Nephron (organoid): Measurements from ENCODE around the gene UBE4B.

Source experiments
- H3K27ac Mint-ChIP-seq, 3 experiments: 2 replicates each; pipeline ENCODE4 v1.8.0; 2020; ENCODE audit warnings: mixed read lengths in 3 of 3, mild to moderate bottlenecking in 2 of 3, moderate library complexity in 1 of 3
- H3K27me3 Mint-ChIP-seq: 2 replicates; pipeline ENCODE4 v1.8.0; 2021; ENCODE audit warnings: low read depth, mild to moderate bottlenecking, moderate library complexity, mixed read lengths
- H3K36me3 Mint-ChIP-seq: 2 replicates; pipeline ENCODE4 v1.8.0; 2020; ENCODE audit warnings: low read depth, mixed read lengths
- H3K4me1 Mint-ChIP-seq: 2 replicates; pipeline ENCODE4 v1.8.0; 2020; ENCODE audit warnings: mixed read lengths
- H3K4me3 Mint-ChIP-seq, 3 experiments: 2 replicates each; pipeline ENCODE4 v1.8.0; 2020; ENCODE audit warnings: mild to moderate bottlenecking in 3 of 3, mixed read lengths in 3 of 3, moderate library complexity in 2 of 3
- H3K9me3 Mint-ChIP-seq: 2 replicates; pipeline ENCODE4 v1.8.0; 2020; ENCODE audit warnings: mixed read lengths
- CTCF ChIP-seq, 3 experiments: fragments of 200-600 bp; sonication (generic); IDR thresholded peaks; one replicate each; pipeline ENCODE4 v1.5.0; 2021; ENCODE audit warnings: antibody characterized with exemption in 3 of 3; ENCODE audit not compliant: unreplicated experiment in 3 of 3

Gene UBE4B

DNA sequence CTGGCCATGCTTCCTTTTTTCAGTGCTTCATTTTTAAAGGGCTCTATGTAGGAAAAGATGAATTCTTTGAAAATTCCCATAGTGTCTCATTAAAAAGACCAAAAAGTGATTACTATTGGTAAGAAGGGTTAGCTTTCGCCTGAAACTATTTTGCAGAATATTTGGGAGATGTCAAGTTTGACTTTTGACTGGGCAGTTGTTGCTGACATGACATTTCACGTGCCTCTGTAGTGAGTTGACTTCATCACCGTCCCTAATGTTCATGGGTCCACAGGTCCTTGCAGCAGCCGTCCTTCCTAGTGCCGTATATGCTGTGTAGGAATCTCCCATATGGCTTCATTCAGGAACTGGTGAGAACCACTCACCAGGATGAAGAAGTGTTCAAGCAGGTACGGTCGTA is 88.9 kb downstream of the UBE4B start:
- peaks cover 41% of the 10 kb centered on the region for H3K36me3 Mint-ChIP-seq
- TF ChIP-seq CTCF (IDR thresholded peaks at IDR 0.05; ENCODE audit: unreplicated experiment in 3 of 3), result no peak

DNA sequence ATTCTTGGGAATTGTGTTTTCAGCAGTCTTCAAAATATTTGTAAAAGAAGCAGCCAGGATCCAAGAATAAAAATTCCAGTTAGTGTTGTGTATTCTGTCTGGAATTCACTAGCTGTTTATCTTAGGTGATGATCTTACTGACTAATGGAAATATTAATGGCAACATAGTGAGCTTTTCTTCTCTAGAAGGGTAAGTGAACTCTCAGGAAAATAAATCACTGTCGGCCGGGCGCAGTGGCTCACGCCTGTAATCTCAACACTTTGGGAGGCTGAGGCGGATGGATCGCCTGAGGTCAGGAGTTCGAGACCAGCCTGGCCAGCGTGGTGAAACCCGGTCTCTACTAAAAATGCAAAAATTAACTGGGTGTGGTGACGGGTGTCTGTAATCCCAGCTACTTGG is 90.2 kb downstream of the UBE4B start:
- Mint-ChIP-seq H3K4me3 (no peak overlapping the region), H3K27ac (peak overlapping the region in 2 of 3 experiments; percentile 57 to 91), H3K36me3 (peaks cover 35% of the 10 kb centered on the region), H3K4me1 (no peaks in the 10 kb centered on the region), H3K9me3 (no peaks in the 10 kb centered on the region), H3K27me3 (no peaks in the 10 kb centered on the region)
- TF ChIP-seq CTCF (IDR thresholded peaks at IDR 0.05; ENCODE audit: unreplicated experiment in 3 of 3), result no peak

More for the DNA sequence above, 88.9 kb downstream of the UBE4B start:
- no peaks in the 10 kb centered on the region for H3K9me3 Mint-ChIP-seq
- H3K27ac Mint-ChIP-seq, result peak overlapping the region in 1 of 3 experiments; percentile 41
- no peaks in the 10 kb centered on the region for H3K4me1 Mint-ChIP-seq
- no peak overlapping the region for H3K4me3 Mint-ChIP-seq
- H3K27me3 Mint-ChIP-seq, result no peaks in the 10 kb centered on the region

- H3K4me1 Mint-ChIP-seq, result no peaks in the 10 kb centered on the region
- H3K27me3 Mint-ChIP-seq, result no peaks in the 10 kb centered on the region
- H3K36me3 Mint-ChIP-seq, result peaks cover 41% of the 10 kb centered on the region
- H3K27ac Mint-ChIP-seq, result no peak overlapping the region
- TF ChIP-seq CTCF (IDR thresholded peaks at IDR 0.05; ENCODE audit: unreplicated experiment in 3 of 3), result no peak
- no peak overlapping the region for H3K4me3 Mint-ChIP-seq
- no peaks in the 10 kb centered on the region for H3K9me3 Mint-ChIP-seq
Measured at GRCh38 chr1:10128101-10128765, 95.5 kb downstream of the UBE4B start.

DNA sequence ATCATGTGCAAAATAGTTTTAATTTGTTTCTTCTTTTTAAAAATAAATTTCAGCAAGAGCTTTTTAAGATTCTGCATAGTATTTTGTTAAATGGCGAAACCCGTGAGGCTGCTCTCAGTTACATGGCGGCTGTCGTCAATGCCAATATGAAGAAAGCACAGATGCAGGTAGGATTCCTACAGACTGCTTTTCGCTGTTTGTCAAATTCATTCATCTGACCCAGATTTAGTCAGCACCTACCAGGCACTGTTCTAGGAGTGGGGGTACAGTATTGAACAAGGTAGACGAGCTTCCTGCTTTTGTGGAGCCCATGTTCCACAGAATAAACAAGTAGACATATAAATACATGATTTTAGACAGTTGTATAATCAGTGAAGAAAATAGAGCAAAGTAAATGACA is 99.6 kb downstream of the UBE4B start:
- no peaks in the 10 kb centered on the region for H3K4me1 Mint-ChIP-seq
- no peaks in the 10 kb centered on the region for H3K9me3 Mint-ChIP-seq
- H3K27ac Mint-ChIP-seq, result no peak overlapping the region
- H3K27me3 Mint-ChIP-seq, result no peaks in the 10 kb centered on the region
- H3K4me3 Mint-ChIP-seq, result no peak overlapping the region
- no peak for TF ChIP-seq CTCF (IDR thresholded peaks at IDR 0.05; ENCODE audit: unreplicated experiment in 3 of 3)
- H3K36me3 Mint-ChIP-seq, result peaks cover 46% of the 10 kb centered on the region

DNA sequence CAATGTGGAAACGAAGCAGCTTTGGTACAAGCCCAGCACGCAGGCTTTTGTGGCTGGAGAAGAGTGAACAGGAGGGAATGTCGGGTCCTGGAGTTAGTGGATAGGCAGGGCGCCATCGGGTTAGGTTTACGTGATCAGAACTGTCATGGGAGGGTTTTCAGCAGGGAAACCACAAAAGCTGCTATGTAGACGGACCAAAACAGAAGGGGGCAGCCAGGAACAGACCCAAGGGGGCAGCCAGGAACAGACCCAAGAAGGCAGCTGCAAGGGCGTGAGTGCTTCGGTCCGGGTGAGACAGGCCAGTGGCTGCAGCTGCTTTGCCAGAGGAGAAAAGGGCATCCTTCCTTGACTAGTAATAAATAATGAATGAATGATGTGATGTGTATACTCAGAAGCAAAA is 100.1 kb downstream of the UBE4B start:
- Mint-ChIP-seq H3K27me3 (no peaks in the 10 kb centered on the region), H3K4me1 (no peaks in the 10 kb centered on the region), H3K36me3 (peaks cover 49% of the 10 kb centered on the region), H3K9me3 (no peaks in the 10 kb centered on the region), H3K4me3 (no peak overlapping the region), H3K27ac (no peak overlapping the region)
- TF ChIP-seq CTCF (IDR thresholded peaks at IDR 0.05; ENCODE audit: unreplicated experiment in 3 of 3), result no peak

DNA sequence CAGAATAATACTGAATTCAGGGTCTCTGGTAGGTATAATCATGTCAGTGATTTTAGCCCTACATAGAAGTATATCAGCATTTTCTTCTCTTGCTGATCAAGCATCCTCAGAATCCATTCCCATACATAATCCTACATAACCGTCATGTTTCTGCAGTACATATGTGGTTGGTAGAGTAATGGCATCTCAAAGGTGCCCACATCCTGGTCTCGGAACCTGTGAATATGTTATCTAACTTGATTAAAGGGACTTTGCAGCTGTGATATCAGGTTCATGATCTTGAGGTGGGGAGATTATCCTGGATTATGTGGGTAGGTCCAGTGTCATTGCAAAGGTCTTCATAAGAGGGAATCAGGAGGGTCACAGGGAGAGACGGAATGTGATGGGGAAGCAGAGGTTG is 108.2 kb downstream of the UBE4B start:
- H3K4me3 Mint-ChIP-seq, result no peak overlapping the region
- H3K4me1 Mint-ChIP-seq, result no peaks in the 10 kb centered on the region
- peaks cover 63% of the 10 kb centered on the region for H3K36me3 Mint-ChIP-seq
- TF ChIP-seq CTCF (IDR thresholded peaks at IDR 0.05; ENCODE audit: unreplicated experiment in 3 of 3), result no peak
- no peaks in the 10 kb centered on the region for H3K27me3 Mint-ChIP-seq
- H3K9me3 Mint-ChIP-seq, result no peaks in the 10 kb centered on the region
- H3K27ac Mint-ChIP-seq, result no peak overlapping the region
